SH-SY5Y (cell line): ENCODE measurements around the gene SLC39A13.

Experiments used
- GATA2 ChIP-seq: IDR thresholded peaks from 2 replicates; pipeline ENCODE4 v1.6.1; 2011; ENCODE audit warnings: mild to moderate bottlenecking, low read depth, low read length
- GATA3 ChIP-seq: IDR thresholded peaks from 2 replicates; pipeline ENCODE4 v1.6.1; 2011; ENCODE audit warnings: low read depth, mild to moderate bottlenecking, low read length, moderate library complexity

The SLC39A13 gene

GRCh38 chr11:47403571-47403970 lies 4.8 kb upstream of the SLC39A13 start:
- TF ChIP-seq GATA3 (no peak), GATA2 (no peak)

- TF ChIP-seq GATA2: no peak
- no peak for TF ChIP-seq GATA3
Measured at GRCh38 chr11:47406896-47407745, 1.3 kb upstream of the SLC39A13 start.

GRCh38 chr11:47408598-47409439 lies 429 bp downstream of the SLC39A13 start:
- peak; percentile 67 for TF ChIP-seq GATA2
- TF ChIP-seq GATA3: no peak

GRCh38 chr11:47409440-47410369 lies 1.3 kb downstream of the SLC39A13 start:
- no peak for TF ChIP-seq GATA2
- no peak for TF ChIP-seq GATA3

GRCh38 chr11:47410370-47411264 lies 2.2 kb downstream of the SLC39A13 start:
- TF ChIP-seq GATA3 (no peak), GATA2 (no peak)

- TF ChIP-seq GATA3: no peak
Measured at GRCh38 chr11:47411884-47412746, 3.7 kb downstream of the SLC39A13 start.

GRCh38 chr11:47413351-47413750 lies 5.0 kb downstream of the SLC39A13 start:
- TF ChIP-seq GATA2: no peak
- no peak for TF ChIP-seq GATA3

- no peak for TF ChIP-seq GATA3
- no peak for TF ChIP-seq GATA2
Measured at GRCh38 chr11:47413908-47414684, 5.7 kb downstream of the SLC39A13 start.

- TF ChIP-seq GATA2 (no peak), GATA3 (no peak)
Measured at GRCh38 chr11:47414685-47415070, 6.3 kb downstream of the SLC39A13 start.

GRCh38 chr11:47415091-47415854 lies 6.9 kb downstream of the SLC39A13 start:
- no peak for TF ChIP-seq GATA3
- TF ChIP-seq GATA2: no peak
